ENCODE results near the gene PLAAT5.

The PLAAT5 gene

DNA sequence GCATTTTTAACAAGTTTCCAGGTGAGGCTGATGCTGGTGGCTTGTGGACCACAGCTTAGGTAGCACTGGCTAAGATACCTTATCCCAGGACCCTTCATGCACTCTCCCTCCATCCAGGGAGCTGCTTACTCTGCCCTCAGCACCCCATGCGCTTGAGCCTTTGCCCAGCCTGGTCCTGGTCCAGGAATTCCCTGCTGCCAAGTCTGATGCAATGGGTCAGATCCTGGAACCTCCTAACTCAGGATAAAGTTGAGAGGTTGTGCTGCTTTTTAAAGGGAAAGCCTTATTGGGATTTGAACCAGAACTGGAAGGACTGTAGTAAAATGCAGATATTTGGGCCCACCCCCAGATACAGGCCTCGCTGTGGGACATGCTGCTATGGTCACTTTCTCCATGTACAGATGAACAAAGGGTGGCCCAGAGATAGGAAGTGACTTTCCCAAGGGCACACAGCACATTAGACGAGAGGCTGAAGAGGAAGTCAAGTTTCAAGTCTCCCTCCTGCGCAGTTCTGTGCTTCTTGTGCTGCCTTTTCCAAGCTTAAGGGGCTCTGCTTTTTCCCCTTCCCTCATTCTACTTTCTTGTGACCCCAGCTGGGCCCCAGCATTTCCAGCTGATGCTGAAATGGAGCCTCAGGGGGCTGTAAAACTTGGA lies 14.1 kb upstream of the PLAAT5 start:
- H3K4me3 Mint-ChIP-seq, result no peak overlapping the region
- no peaks in the 10 kb centered on the region for H3K9me3 Mint-ChIP-seq
- no peak for ATAC-seq
- H3K27ac Mint-ChIP-seq, result no peak overlapping the region
- no peaks in the 10 kb centered on the region for H3K4me1 Mint-ChIP-seq
- no peaks in the 10 kb centered on the region for H3K36me3 Mint-ChIP-seq
- no peak for DNase-seq (ENCODE audit: low spot score in 2 of 2)

DNA sequence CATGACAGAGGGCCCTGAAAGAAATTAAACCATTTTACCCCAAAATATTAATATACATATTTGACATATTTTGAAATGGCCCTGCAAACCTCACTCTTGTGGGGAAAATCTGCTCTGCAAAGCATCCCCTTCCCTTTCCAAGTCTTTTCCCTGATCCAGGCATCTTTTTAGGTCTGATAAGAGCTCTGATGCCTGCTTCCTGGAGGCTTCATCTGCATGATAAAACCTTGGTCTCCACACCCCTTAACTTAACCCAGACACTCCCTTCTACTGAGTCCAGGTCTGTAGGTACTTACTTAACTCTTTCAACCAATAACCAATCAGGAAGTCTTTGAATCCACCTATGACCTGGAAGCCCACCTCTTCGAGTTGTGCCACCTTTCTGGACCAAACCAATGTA lies 13.1 kb upstream of the PLAAT5 start:
- H3K9me3 Mint-ChIP-seq, result peaks cover 3% of the 10 kb centered on the region
- H3K36me3 Mint-ChIP-seq, result no peaks in the 10 kb centered on the region
- DNase-seq (ENCODE audit: low spot score in 2 of 2) (no peak), ATAC-seq (no peak)
- H3K4me3 Mint-ChIP-seq, result no peak overlapping the region
- no peak overlapping the region for H3K27ac Mint-ChIP-seq
- H3K4me1 Mint-ChIP-seq, result no peaks in the 10 kb centered on the region

DNA sequence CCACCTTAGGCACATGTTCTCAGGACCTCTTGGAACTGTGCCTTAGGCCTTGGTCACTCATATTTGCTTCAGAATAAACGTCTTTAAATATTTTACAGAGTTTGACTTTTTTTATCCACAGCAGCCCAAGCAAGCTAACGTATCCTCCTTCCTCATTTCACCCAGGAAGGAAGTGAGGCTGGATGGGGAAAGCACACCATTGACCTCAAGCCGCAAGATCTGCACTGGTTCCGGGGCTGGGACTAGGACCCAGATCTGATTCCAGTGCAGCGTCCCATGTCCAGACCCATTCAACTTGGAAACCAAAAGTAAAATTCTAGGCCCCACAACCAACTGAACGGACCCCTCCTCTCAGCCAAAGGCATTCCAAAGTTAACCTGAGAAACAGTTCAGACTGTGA lies 12.5 kb upstream of the PLAAT5 start:
- Mint-ChIP-seq H3K9me3 (peaks cover 3% of the 10 kb centered on the region), H3K27ac (no peak overlapping the region), H3K36me3 (no peaks in the 10 kb centered on the region), H3K4me3 (no peak overlapping the region), H3K4me1 (no peaks in the 10 kb centered on the region)
- ATAC-seq (no peak), DNase-seq (ENCODE audit: low spot score in 2 of 2) (no peak)

DNA sequence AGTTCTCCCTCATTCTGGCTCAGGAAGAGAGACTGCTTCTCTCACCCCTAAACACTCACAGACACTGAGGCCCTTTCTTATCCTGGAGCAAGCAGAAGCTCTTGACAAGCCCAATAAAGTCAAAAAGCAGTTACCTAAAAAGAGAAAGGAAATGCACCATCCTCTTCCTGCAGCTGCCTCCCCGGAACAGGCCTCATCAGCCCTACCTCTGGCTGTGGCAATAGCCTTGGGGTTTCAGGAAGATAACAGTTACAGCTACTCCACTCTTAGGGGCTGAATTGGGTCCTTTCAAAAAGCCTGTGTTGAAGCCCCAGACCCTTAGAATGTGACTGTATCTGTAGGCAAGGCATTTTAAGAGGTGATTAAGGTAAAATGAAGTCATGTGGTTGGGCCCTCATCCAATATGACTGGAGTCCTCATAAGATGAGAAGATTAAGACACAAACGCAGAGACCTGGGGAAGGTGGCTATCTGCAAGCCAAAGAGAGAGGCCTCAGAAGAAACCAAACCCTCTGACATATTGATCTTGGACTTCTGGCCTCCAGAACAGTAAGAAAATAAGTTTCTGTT lies 11.4 kb upstream of the PLAAT5 start:
- H3K4me3 Mint-ChIP-seq, result no peak overlapping the region
- no peak for DNase-seq (ENCODE audit: low spot score in 2 of 2)
- no peak overlapping the region for H3K27ac Mint-ChIP-seq
- no peak for ATAC-seq
- no peaks in the 10 kb centered on the region for H3K4me1 Mint-ChIP-seq
- peaks cover 3% of the 10 kb centered on the region for H3K9me3 Mint-ChIP-seq
- H3K36me3 Mint-ChIP-seq, result no peaks in the 10 kb centered on the region

DNA sequence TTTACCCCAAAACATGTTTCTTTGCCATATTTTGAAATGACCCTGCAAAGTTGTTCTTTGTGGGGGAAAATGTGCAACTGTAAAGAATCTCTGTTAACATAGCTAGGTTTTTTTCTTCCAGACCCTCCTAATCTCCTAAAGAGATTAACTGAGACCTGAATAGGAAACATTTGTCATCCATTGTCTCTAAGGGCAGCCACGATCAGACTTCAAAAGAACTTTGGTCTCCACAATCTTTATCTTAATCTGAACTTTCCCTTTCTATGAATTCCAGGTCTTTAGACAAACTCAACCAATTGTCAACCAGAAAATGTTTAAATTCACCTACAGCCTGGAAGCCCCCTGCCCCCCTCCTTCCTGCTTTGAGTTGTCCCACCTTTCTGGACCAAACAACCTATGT lies 10.3 kb upstream of the PLAAT5 start:
- peaks cover 3% of the 10 kb centered on the region for H3K9me3 Mint-ChIP-seq
- H3K27ac Mint-ChIP-seq, result no peak overlapping the region
- H3K4me1 Mint-ChIP-seq, result no peaks in the 10 kb centered on the region
- H3K4me3 Mint-ChIP-seq, result no peak overlapping the region
- H3K36me3 Mint-ChIP-seq, result no peaks in the 10 kb centered on the region
- DNase-seq (ENCODE audit: low spot score in 2 of 2), result no peak
- ATAC-seq, result no peak

DNA sequence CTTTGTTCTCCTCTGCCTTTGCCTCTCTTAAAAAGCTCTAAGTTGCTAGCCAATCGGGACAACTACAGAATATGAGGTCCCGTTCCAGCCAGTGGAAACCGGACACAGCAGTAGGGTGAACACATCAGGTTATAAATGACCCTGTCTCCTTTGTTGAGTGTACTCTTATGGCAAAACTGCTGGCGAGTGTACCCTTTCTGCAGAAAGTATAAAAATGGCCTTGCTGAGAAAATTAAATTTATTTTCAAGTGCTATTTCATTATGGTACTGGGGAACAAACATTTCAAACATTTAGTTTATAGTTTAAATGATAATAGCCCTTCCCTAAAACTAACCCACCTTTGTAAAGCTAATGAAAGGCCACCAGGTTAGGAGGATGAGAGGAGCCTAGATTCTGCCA lies 8.9 kb upstream of the PLAAT5 start:
- ATAC-seq, result no peak
- Mint-ChIP-seq H3K36me3 (no peaks in the 10 kb centered on the region), H3K27ac (no peak overlapping the region), H3K9me3 (peaks cover 3% of the 10 kb centered on the region), H3K4me3 (no peak overlapping the region), H3K4me1 (no peaks in the 10 kb centered on the region)
- DNase-seq (ENCODE audit: low spot score in 2 of 2), result no peak

DNA sequence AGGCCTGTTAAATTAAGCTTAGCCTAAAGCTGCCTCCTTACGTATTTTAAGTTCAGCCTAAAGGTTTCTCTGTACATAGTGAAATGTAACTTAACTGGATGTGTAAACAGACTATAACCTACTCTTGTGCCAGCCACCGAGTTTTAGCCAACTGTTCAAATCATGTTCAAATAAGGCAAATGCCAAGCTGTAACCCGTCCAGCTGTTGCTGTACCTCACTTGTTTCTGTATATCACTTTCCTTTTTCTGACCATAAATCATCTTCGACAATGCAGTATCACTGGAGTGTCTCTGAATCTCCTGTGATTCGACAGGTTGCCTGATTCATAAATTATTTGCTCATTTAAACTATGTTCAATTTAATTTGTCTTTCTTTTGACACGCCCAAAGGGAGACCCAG lies 4.0 kb upstream of the PLAAT5 start:
- ATAC-seq, result no peak
- Mint-ChIP-seq H3K27ac (no peak overlapping the region), H3K36me3 (no peaks in the 10 kb centered on the region), H3K4me1 (peaks cover 13% of the 10 kb centered on the region), H3K9me3 (peaks cover 3% of the 10 kb centered on the region), H3K4me3 (no peak overlapping the region)
- DNase-seq (ENCODE audit: low spot score in 2 of 2), result no peak

DNA sequence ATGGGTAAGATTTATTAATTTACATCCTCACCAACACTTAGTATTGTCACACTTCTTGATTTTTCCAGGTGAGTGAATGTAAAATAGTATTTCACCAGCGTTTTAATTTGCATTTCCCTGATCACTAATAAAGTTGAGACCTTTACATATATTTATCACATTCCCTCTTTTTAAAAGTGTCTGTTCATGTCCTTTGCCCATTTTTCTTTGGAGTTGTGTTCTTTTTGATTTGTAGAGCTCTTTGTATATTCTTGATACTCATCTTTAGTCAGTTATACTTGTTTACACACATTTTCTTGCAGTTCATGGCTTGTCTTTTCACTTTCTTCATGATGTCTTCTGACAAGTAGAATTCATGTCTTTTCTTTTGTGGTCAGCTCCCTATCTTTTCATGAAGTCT lies 2.2 kb upstream of the PLAAT5 start:
- Mint-ChIP-seq H3K9me3 (no peaks in the 10 kb centered on the region), H3K4me1 (peaks cover 13% of the 10 kb centered on the region), H3K4me3 (no peak overlapping the region), H3K27ac (no peak overlapping the region), H3K36me3 (no peaks in the 10 kb centered on the region)
- DNase-seq (ENCODE audit: low spot score in 2 of 2) (no peak), ATAC-seq (no peak)

DNA sequence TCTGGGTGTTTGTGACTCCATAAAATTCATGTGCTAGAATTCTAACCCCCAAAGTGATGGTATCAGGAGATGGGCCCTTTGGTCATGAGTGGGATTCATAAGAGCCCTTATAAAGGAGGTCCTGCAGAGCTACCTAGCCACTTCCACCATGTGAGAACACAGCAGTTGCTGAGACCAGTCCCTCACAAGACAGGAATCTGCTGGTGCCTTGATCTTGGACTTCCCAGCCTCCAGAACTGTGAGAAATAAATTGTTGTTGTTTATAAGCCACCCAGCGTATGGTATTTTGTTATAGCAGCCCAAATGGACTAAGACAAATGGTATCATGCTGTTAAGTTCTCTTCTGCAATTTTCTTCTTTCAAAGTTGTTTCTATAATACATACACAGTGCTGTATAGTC lies 1.5 kb upstream of the PLAAT5 start:
- no peak overlapping the region for H3K27ac Mint-ChIP-seq
- DNase-seq (ENCODE audit: low spot score in 2 of 2) (no peak), ATAC-seq (no peak)
- H3K4me3 Mint-ChIP-seq, result peak overlapping the region; percentile 71
- peaks cover 13% of the 10 kb centered on the region for H3K4me1 Mint-ChIP-seq
- H3K36me3 Mint-ChIP-seq, result no peaks in the 10 kb centered on the region
- no peaks in the 10 kb centered on the region for H3K9me3 Mint-ChIP-seq

DNA sequence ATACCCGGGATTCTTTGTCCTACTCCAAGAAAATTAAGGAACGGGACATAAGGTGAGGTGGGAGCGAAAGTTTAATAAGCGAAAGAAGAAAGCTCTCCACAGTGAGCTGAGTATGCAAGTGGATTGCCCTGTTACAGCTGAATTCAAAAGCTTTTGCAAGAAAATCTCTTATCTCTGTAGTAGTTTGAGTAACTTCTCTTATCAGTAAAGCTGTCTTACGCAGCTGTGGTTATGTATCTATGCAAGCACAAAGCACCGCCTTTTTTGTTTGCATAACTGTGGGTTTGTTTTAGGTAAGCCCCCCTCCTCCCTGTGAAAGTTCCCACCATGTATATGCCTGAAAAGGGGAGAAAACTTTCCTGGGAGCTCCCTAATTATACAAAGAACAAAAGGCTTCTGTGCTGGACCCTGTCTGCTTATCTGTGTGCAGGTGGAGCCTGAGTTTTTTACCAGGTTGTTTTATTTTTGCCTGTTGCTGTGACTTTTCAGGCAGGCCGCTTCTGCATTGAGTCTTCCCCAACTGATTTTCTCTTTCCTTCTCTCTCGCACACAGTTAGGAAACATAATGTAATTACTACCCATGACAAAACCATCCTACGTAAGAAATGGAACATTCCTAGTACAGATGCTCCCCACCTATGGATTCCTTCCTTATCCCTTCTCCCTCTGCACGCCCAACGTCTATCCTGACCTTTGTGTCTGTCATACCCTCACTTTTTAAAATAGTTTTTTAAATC lies 837 bp upstream of the PLAAT5 start:
- no peaks in the 10 kb centered on the region for H3K36me3 Mint-ChIP-seq
- DNase-seq (ENCODE audit: low spot score in 2 of 2) (no peak), ATAC-seq (peak; percentile 34)
- peak overlapping the region; percentile 71 for H3K4me3 Mint-ChIP-seq
- peaks cover 13% of the 10 kb centered on the region for H3K4me1 Mint-ChIP-seq
- no peak overlapping the region for H3K27ac Mint-ChIP-seq
- H3K9me3 Mint-ChIP-seq, result no peaks in the 10 kb centered on the region

DNA sequence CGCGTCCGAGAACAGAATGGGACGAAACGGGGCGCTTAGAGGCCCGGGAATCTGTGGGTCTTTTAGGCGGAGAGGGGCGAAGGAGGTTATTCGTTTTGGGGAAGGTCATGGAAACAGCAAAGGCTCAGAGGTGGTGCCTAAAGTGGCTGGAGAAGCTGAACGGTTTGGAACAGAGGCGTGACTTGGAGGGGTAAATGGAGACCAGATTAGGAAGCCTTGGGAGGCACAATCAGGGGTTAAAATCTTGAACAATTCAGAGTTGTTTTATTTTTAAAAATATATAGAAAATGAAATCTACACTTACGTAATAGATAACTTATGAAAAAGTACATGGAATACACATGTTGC lies 247 bp upstream of the PLAAT5 start:
- ATAC-seq, result no peak
- H3K9me3 Mint-ChIP-seq, result no peaks in the 10 kb centered on the region
- H3K36me3 Mint-ChIP-seq, result no peaks in the 10 kb centered on the region
- no peak overlapping the region for H3K27ac Mint-ChIP-seq
- peaks cover 13% of the 10 kb centered on the region for H3K4me1 Mint-ChIP-seq
- peak overlapping the region; percentile 71 for H3K4me3 Mint-ChIP-seq
- no peak for DNase-seq (ENCODE audit: low spot score in 2 of 2)

DNA sequence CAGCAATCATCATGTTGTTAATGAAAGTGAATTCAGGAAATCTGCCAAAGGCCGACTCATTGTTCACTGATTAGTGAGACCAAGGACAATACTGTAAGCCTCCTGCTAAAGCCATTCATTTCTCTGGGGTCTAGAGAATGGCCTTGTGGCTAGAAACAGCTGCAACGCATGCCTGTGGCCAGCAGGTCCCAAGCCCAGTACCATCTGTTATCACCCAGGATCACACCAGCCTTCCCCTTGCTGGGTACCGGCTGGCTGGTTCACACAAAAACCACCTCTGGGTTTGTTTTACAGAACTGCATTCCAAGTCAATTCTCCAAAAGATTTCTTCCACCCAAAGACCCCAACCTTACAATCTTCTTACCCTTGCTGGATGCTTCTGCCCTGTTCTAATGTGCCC lies 1.1 kb downstream of the PLAAT5 start:
- no peak overlapping the region for H3K4me3 Mint-ChIP-seq
- no peak for ATAC-seq

DNA sequence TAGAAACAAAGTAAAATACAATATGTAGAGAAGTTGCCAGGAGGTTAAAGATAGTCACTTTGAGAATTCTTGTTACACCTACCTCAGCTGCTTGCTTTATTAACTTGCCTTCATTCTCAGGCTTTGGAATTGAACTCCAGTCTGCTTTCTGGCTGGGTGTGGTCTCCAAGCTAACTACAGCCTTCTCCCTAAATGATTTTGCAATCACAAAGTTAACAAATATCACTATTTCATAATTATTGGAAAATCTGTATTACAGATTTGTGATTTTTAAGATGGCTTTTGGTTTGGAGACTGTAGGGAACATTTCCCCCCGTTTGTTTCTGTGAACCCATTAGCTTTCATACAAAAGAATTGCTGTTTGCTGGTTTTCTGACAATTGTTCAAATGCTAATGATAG lies 2.2 kb downstream of the PLAAT5 start:
- Mint-ChIP-seq H3K9me3 (peaks cover 7% of the 10 kb centered on the region), H3K4me3 (no peak overlapping the region), H3K4me1 (peaks cover 13% of the 10 kb centered on the region), H3K36me3 (no peaks in the 10 kb centered on the region), H3K27ac (no peak overlapping the region)
- DNase-seq (ENCODE audit: low spot score in 2 of 2) (no peak), ATAC-seq (no peak)

More for the DNA sequence above, 1.1 kb downstream of the PLAAT5 start:
- Mint-ChIP-seq H3K36me3 (no peaks in the 10 kb centered on the region), H3K4me1 (peaks cover 13% of the 10 kb centered on the region), H3K9me3 (peaks cover 6% of the 10 kb centered on the region), H3K27ac (no peak overlapping the region)
- DNase-seq (ENCODE audit: low spot score in 2 of 2), result no peak

DNA sequence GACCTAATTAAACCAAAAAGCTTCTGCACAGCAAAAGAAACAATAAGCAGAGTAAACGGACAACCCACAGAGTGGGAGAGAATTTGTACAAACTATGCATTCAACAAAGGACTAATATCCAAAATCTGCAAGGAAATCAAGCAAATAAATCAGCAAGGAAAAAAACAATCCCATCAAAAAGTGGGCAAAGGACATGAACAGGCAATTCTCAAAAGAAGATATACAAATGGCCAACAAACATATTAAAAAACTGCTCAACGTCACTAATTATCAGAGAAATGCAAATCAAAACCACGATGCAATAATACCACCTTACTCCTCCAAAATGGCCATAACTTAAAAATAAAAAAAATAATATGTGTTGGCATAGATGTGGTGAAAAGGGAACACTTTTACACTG lies 5.2 kb downstream of the PLAAT5 start:
- no peaks in the 10 kb centered on the region for H3K4me1 Mint-ChIP-seq
- no peak for ATAC-seq
- peaks cover 7% of the 10 kb centered on the region for H3K9me3 Mint-ChIP-seq
- no peak overlapping the region for H3K27ac Mint-ChIP-seq
- H3K36me3 Mint-ChIP-seq, result no peaks in the 10 kb centered on the region
- no peak for DNase-seq (ENCODE audit: low spot score in 2 of 2)
- H3K4me3 Mint-ChIP-seq, result no peak overlapping the region

DNA sequence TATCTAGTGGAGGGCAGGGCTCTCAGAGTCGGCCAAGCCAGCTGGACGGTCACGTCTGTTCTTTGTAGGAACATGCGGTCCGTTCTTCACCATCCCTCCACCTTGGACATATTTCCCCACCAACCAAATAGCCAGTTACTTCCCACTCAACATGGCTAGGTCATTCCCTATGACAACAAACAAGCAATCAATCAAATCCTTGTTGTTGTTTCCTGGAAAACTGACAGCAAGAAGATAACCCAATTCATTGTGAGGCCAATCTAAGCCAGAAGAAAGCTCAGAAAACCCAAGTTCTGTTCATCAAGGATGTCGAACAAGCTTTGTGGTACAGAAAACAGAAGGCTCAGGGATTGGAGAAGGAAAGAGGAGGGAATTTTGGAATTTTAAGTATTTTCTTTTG lies 10.9 kb downstream of the PLAAT5 start:
- DNase-seq (ENCODE audit: low spot score in 2 of 2), result no peak
- Mint-ChIP-seq H3K4me3 (no peak overlapping the region), H3K36me3 (no peaks in the 10 kb centered on the region), H3K4me1 (no peaks in the 10 kb centered on the region), H3K9me3 (peaks cover 3% of the 10 kb centered on the region), H3K27ac (no peak overlapping the region)
- no peak for ATAC-seq

DNA sequence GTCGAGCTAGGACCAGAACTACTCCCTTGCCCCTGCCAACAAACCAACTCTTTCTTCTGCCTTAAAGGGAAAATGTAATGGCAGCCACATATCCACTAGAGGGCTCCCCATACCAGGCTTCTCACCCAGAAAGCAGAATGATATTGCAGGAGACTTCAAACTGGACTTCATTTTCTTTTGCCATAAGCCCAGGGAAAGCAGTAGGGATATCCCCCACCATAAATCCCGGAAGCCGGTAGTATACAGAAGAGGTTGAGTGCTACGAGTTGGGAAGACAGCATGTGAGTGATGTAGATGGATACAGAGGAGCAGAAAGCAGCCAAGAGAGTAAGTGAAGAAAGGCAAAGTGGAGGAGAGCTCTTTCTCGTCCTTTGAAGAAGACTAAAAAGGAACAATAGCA lies 12.1 kb downstream of the PLAAT5 start:
- no peaks in the 10 kb centered on the region for H3K4me1 Mint-ChIP-seq
- H3K4me3 Mint-ChIP-seq, result no peak overlapping the region
- no peaks in the 10 kb centered on the region for H3K9me3 Mint-ChIP-seq
- H3K36me3 Mint-ChIP-seq, result no peaks in the 10 kb centered on the region
- H3K27ac Mint-ChIP-seq, result no peak overlapping the region
- DNase-seq (ENCODE audit: low spot score in 2 of 2) (peak; percentile 26 to 67), ATAC-seq (peak; percentile 57)
